Kidney epithelial cell (primary cell): Measurements from ENCODE around the gene ERLEC1. TPM values are rescaled to one million over a fixed set of nuclear protein-coding genes. Genes with fewer than 3 reads are reported as not detected.
A peak's percentile ranks its signal among the peaks of the same experiment; 100 is the strongest.

ENCODE experiments used
- DNase-seq: peaks from one replicate; pipeline ENCODE4 v3.0.0-alpha.2; 2010; ENCODE audit warnings: low read depth
- H3K27me3 ChIP-seq: 2 replicates; pipeline ENCODE4 v1.6.0; 2011; ENCODE audit warnings: low read length; ENCODE audit not compliant: control insufficient read depth, insufficient read depth
- H3K36me3 ChIP-seq: 2 replicates; pipeline ENCODE4 v1.5.1; 2011; ENCODE audit warnings: low read length; ENCODE audit not compliant: control insufficient read depth, insufficient read depth
- H3K4me3 ChIP-seq: 2 replicates; pipeline ENCODE4 v1.5.1; 2011; ENCODE audit warnings: low read depth, mild to moderate bottlenecking, control low read depth, low read length
- CTCF ChIP-seq: IDR thresholded peaks from 2 replicates; pipeline ENCODE4 v1.5.1; 2011; ENCODE audit warnings: mild to moderate bottlenecking, moderate library complexity, low read length, control low read depth, inconsistent platforms; ENCODE audit not compliant: insufficient read depth, poor library complexity, severe bottlenecking
- total RNA-seq: library from RNA; depleted of rRNA; stranded (reverse); fragments of >200 nt; gene quantifications from 2 replicates; pipeline ENCODE4 v1.2.3, GENCODE V29; 2015

The ERLEC1 gene
- total RNA-seq, 1 donor from 2014 or later, result 51.9 TPM

- Histone ChIP-seq H3K27me3 (no peaks in the 10 kb centered on the region), H3K4me3 (no peak overlapping the region), H3K36me3 (no peaks in the 10 kb centered on the region)
- no peak for TF ChIP-seq CTCF
- no peak for DNase-seq
These were observed 9.7 kb upstream of the ERLEC1 start for GRCh38 chr2:53777134-53777533.

DNA sequence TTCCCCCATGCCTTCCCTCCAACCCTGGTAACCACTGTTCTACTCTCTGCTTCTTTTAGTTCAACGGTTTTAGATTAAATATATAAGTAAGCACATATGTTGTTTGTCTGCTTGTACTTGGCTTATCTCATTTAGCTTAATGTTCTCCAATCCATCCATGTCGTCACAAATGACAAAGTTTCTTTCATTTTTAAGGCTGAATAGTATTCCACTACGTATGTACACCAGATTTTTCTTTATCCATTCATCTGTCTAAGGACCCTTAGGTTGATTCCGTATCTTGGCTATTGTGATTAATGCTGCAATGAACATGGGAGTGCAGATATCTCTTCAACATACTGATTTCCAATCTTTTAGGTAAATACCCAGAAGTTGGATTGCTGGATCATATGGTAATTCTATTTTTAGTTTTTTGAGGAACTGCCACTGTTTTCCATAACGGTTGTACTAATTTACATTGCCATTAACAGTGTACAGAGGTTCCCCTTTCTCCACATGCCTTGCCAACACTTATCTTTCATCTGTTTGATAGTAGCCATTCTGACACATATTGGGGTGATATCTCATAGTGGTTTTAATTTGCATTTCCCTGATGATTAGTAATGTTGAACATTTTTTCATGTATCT lies 8.2 kb upstream of the ERLEC1 start:
- Histone ChIP-seq H3K4me3 (no peak overlapping the region), H3K27me3 (no peaks in the 10 kb centered on the region), H3K36me3 (no peaks in the 10 kb centered on the region)
- no peak for DNase-seq
- no peak for TF ChIP-seq CTCF

GRCh38 chr2:53780056-53780455 lies 6.8 kb upstream of the ERLEC1 start:
- H3K4me3 ChIP-seq, result no peak overlapping the region
- no peak for DNase-seq
- no peak for TF ChIP-seq CTCF
- no peaks in the 10 kb centered on the region for H3K27me3 ChIP-seq
- H3K36me3 ChIP-seq, result no peaks in the 10 kb centered on the region

- no peak for DNase-seq
- no peaks in the 10 kb centered on the region for H3K36me3 ChIP-seq
- H3K4me3 ChIP-seq, result no peak overlapping the region
- H3K27me3 ChIP-seq, result no peaks in the 10 kb centered on the region
- TF ChIP-seq CTCF, result no peak
These were observed 4.2 kb upstream of the ERLEC1 start for GRCh38 chr2:53782676-53783075.

- no peak for TF ChIP-seq CTCF
- no peak for DNase-seq
These were observed 2.4 kb upstream of the ERLEC1 start for GRCh38 chr2:53784436-53784835.

GRCh38 chr2:53785366-53785765 lies 1.5 kb upstream of the ERLEC1 start:
- TF ChIP-seq CTCF, result no peak
- Histone ChIP-seq H3K27me3 (no peaks in the 10 kb centered on the region), H3K36me3 (no peaks in the 10 kb centered on the region), H3K4me3 (peak overlapping the region; percentile 71)
- DNase-seq, result no peak

More at GRCh38 chr2:53784436-53784835, 2.4 kb upstream of the ERLEC1 start:
- Histone ChIP-seq H3K27me3 (no peaks in the 10 kb centered on the region), H3K4me3 (no peak overlapping the region), H3K36me3 (no peaks in the 10 kb centered on the region)
